ENCODE data around the gene ARV1. TPM values are rescaled to one million over a fixed set of nuclear protein-coding genes. Genes with fewer than 3 reads are reported as not detected.

Gene ARV1
- total RNA-seq: 12.5 and 16.7 TPM in 2 replicates

GRCh38 chr1:230978491-230979388 is at the start of gene ARV1, which contains the start of gene TTC13:
Gene ARV1 (plus strand): TSS chr1:230979094. CDS start chr1:230979106, 12 bp downstream.
Gene TTC13 (minus strand): TSS chr1:230978861. CDS start chr1:230978830, 31 bp downstream.

GRCh38 chr1:231040019-231040799 is 61.3 kb downstream of the ARV1 start, which contains the start of gene FAM89A:
Gene FAM89A (minus strand): TSS chr1:231040254. CDS start chr1:231040211, 43 bp downstream.

Other genes with a start within 250 kb of the ARV1 start
- not detected in 2 replicates for gene CAPN9, start 231.7 kb upstream of the ARV1 start, total RNA-seq
- gene C1orf198, start 110.6 kb upstream of the ARV1 start, total RNA-seq: 16.7 and 32.9 TPM in 2 replicates
- gene TTC13, start 233 bp upstream of the ARV1 start, total RNA-seq: 16.6 and 17.9 TPM in 2 replicates
- 8.1 and 9.4 TPM in 2 replicates for gene FAM89A, start 61.2 kb downstream of the ARV1 start, total RNA-seq
- gene TRIM67, start 183.0 kb downstream of the ARV1 start, total RNA-seq: not detected in 2 replicates

All from uterine smooth muscle cell (primary cell).